Effector CD4-positive, alpha-beta T cell (primary cell): ENCODE data around the gene FGF18.
"Not testable (repeated sequence)": the region's sequence is repeated elsewhere in the genome, so short reads cannot be mapped to it uniquely, and the experiment has no call there.

ENCODE experiments used
- DNase-seq: peaks from one replicate; pipeline ENCODE4 v3.0.0-alpha.2; 2020

The FGF18 gene

GRCh38 chr5:171401167-171401947, 18.1 kb upstream of the FGF18 start:
- no peak for DNase-seq

GRCh38 chr5:171402751-171403150, 16.7 kb upstream of the FGF18 start:
- DNase-seq, result not testable (repeated sequence)

GRCh38 chr5:171405615-171406014, 13.8 kb upstream of the FGF18 start:
- no peak for DNase-seq

- DNase-seq, result no peak
Observed at GRCh38 chr5:171407234-171407633, 12.2 kb upstream of the FGF18 start.

GRCh38 chr5:171409164-171410136, 10.0 kb upstream of the FGF18 start:
- DNase-seq, result no peak

GRCh38 chr5:171410181-171410580, 9.3 kb upstream of the FGF18 start:
- DNase-seq, result no peak

GRCh38 chr5:171412186-171412585, 7.3 kb upstream of the FGF18 start:
- no peak for DNase-seq

- DNase-seq, result no peak
Observed at GRCh38 chr5:171413153-171413910, 6.1 kb upstream of the FGF18 start.

- DNase-seq, result not testable (repeated sequence)
Observed at GRCh38 chr5:171413993-171414392, 5.5 kb upstream of the FGF18 start.

GRCh38 chr5:171415115-171415730, 4.2 kb upstream of the FGF18 start:
- no peak for DNase-seq

- DNase-seq, result no peak
Observed at GRCh38 chr5:171416160-171417049, 3.0 kb upstream of the FGF18 start.

- peak; percentile 14 for DNase-seq
Observed at GRCh38 chr5:171418316-171418981, 998 bp upstream of the FGF18 start.

GRCh38 chr5:171419688-171420430, 412 bp downstream of the FGF18 start:
- DNase-seq, result no peak

GRCh38 chr5:171420431-171421241, 1.2 kb downstream of the FGF18 start:
- no peak for DNase-seq

- no peak for DNase-seq
Observed at GRCh38 chr5:171421331-171422262, 2.1 kb downstream of the FGF18 start.

- no peak for DNase-seq
Observed at GRCh38 chr5:171422495-171422894, 3.0 kb downstream of the FGF18 start.

- no peak for DNase-seq
Observed at GRCh38 chr5:171422902-171423663, 3.6 kb downstream of the FGF18 start.
